GM21576 (cell line): Measurements from ENCODE around the gene BOLA2B.
A peak's percentile ranks its signal among the peaks of the same experiment; 100 is the strongest.
"Not testable (repeated sequence)": the region's sequence is repeated elsewhere in the genome, so short reads cannot be mapped to it uniquely, and the experiment has no call there.

Experiments used
- ATAC-seq: cut with Tn5 transposase; IDR thresholded peaks from one replicate; pipeline ENCODE4 v1.9.1; 2021; ENCODE audit warnings: mild to moderate bottlenecking, moderate library complexity; ENCODE audit not compliant: unreplicated experiment

Gene BOLA2B

DNA sequence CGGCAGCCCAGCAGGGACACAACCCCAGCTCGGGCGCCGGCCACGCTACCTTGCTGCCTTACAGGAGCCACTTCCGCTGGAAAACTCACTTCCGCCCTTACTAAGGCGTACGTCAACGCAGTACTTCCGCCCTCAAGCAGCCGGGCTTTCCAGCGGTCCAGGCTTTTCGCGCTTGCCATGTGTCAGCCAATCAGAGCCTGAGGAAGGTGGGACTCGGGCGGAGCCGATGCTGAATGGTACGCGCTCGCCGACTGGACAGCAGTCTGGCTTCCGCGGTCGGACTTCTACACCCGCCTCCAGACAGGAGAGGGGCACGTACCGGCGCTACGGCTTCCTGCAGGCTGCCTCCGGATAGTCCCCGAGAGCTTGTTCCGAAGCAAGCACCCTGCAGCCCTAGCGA, at the start of gene BOLA2B, which contains the start of gene SLX1A:
Gene BOLA2B, minus strand, starts transcription at position 52 of the 400 bp plus-strand sequence. CDS start 71 bp downstream, outside the sequence.
Gene SLX1A, plus strand, starts transcription at position 261 of the 400 bp plus-strand sequence. CDS start 210 bp downstream, outside the sequence.
- peak; percentile 75 for ATAC-seq

DNA sequence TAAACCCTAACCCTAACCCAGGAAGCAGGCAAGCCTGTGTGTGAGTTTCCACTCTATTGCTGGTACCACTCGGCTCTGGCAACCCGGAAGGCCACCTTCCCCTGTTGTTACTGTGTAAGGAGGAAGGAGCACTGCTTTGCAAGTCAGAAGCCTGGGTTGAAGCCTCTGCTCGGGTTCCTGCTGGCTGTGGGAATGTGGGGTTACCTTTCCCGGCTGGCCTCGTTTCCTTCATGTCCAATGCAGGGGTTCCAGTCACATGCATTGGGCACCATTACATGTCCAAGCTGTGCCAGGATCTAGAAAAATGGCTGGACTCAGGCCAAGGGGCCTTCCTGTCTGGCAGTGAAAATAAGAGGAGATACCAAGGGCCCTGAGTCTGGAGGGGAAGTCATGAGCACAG, 23.6 kb upstream of the BOLA2B start:
- ATAC-seq, result not testable (repeated sequence)

DNA sequence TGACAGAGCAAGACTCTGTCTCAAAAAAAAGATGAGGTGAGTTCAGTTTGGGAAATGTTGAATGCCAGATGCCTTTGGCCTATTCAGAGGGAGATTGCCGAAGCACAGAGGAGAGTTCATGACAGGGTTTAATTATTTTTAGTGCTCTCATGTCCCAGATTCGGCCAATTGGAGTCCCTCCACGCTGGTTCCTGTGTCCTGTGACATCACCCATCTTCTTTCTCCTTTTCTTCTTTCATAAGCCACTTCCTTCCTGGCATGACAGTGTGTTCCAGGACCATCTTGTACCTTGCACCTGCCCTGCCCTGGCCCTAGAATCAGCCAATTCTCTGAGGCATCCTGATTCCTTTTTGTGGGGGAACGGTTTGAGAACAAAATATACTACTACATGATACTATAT, 17.9 kb upstream of the BOLA2B start:
- ATAC-seq, result not testable (repeated sequence)

DNA sequence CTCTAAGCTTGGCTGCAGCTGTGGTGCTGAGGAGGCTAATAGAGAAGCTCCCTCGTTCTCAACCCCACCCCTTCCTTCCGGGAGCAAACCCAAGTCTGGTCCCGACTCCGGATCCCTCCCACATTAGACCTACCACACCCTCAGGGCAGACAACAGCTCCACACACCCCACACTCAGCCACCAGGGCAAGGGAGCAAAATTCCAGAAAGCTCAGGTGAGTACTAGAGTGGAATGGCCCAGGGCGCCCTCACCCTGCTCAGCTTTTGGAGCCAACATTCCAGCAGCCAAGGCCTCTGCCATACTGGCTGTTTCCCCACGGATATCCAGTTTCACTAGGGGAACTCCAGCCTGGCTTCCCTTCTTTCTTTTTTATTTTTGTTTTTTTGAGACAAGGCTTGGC, 15.6 kb upstream of the BOLA2B start:
- not testable (repeated sequence) for ATAC-seq

DNA sequence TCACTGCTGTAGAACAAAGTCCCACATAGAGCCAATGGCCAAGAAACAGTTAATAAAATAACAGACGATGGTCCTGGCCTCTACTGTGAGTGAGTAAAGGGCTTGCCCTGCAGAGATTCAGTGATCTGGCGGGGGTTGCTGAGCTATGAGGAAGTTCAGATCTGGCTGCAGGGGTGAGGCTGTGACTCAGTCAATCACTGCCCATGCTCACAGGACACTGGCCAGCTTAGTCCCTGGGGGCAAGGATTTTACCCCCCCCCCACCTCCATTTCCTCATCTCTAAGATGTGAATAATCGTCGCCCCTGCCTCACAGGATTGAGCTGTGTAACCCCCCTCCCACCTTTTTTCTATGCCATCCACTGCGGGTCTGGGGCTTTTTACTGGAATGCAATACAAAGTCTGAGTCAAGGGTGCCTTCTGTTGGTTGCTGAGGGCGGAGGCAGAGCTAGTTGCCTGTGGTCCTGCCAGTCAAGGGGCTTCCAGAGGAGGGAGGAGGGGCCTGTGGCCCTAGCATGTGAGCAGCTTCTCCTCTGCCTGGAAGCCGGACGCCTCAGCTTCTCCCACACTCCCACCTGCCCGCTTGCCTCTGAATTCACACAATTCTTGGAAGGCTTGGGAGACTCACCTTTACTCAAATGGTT, 13.7 kb upstream of the BOLA2B start:
- not testable (repeated sequence) for ATAC-seq

DNA sequence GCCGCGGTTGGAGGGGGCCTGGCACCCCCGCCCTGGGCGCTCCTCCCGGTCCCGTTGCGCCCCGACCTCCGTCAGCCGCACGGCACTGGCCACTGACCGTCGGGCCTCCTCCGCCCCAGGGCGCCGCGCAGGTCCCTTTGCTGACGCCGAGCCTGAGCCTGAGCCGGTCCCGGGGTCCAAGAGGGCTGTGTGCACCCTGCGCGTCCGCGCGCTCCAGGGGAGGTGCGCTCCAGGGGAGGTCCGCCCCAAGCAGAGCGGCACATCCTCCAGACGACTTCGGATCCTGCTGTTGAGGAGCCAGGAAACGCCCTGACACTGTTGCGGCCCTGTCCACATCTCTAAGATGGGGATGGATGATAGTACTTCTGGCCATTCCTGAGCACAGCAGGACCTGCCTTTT, 12.8 kb upstream of the BOLA2B start:
- not testable (repeated sequence) for ATAC-seq

DNA sequence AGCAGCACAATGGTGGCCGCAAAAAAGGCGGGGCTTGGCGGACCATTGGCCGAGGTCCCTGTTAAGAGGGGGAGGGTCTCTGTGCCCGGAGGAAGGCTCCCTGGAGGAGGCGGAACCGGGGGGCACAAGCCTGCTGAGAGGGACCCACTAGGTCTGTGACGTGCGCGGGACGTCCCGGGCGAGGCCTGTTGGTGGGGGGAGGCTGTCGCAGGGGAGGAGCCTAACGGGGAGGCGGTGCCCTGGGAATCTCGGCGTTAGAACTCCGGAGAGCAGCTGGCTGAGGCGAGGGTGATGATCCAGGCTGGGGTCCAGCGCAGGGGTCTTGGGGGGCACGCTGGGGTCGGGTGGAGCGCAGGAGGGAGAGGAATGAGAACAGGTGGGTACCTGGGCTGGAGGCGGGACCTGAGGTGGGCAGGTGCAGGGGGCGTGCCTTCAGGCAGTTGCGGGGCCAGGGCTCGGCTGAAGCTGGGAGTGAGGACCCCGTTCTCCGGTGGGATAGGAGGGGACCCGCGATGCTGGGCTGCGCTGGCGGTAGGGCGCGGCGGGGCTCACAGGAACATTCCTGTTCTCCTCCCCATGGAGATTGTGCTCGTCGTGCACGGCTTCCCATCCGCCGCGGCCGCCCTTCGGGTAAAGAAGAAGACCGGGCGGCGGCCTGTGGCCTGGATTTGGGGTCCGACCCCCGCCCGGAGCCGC, 12.2 kb upstream of the BOLA2B start:
- not testable (repeated sequence) for ATAC-seq

GRCh38 chr16:30199608-30200343, 6.3 kb upstream of the BOLA2B start:
- ATAC-seq, result not testable (repeated sequence)

- ATAC-seq, result not testable (repeated sequence)
Measured at GRCh38 chr16:30199049-30199448, 5.6 kb upstream of the BOLA2B start, which contains the start of gene SULT1A3. Gene SULT1A3 (plus strand): TSS chr16:30199255. CDS start chr16:30200729, 1,474 bp downstream.

DNA sequence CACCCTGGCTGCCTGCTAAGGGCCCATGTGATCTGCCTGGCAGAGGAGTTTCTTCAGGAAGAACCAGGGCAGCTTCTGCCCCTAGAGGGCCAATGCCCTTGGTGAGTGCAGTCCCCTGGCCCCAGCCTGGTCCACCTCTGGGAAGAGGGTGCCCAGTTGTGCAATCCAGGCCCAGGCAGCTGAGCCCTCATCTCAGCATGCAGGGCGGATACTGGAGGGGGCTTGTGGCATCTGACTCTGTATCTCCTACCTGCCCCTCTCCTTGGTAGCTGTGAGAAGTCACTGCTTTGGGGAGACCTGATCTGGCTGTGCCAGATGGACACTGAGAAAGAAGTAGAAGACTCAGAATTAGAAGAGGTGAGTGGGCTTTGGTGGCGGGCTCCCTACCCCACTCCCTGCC, 3.5 kb upstream of the BOLA2B start:
- not testable (repeated sequence) for ATAC-seq

GRCh38 chr16:30194172-30194925, 883 bp upstream of the BOLA2B start:
- ATAC-seq, result peak; percentile 46

- peak; percentile 19 for ATAC-seq
Measured at GRCh38 chr16:30193098-30193497, 368 bp downstream of the BOLA2B start.

GRCh38 chr16:30191158-30191557, 2.3 kb downstream of the BOLA2B start:
- not testable (repeated sequence) for ATAC-seq

DNA sequence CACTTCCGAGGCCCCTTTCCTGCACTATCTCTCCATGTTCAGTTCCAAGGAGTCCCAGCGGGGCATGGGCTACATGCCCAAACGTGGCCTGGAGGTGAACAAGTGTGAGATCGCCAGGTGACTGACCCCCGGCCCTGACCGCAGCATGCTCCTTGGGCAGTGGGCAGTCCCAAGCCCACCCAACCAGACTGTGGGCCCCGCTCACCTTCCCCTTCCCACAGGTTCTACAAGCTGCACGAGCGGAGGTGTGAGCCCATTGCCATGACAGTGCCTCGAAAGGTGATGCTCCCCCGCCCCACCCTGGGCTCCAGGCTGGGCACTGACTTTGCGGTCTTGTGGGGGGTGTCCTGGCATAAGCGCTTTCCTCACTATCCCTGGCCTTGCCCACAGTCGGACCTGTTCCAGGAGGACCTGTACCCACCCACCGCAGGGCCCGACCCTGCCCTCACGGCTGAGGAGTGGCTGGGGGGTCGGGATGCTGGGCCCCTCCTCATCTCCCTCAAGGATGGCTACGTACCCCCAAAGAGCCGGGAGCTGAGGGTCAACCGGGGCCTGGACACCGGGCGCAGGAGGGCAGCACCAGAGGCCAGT, 5.4 kb downstream of the BOLA2B start:
- no peak for ATAC-seq

DNA sequence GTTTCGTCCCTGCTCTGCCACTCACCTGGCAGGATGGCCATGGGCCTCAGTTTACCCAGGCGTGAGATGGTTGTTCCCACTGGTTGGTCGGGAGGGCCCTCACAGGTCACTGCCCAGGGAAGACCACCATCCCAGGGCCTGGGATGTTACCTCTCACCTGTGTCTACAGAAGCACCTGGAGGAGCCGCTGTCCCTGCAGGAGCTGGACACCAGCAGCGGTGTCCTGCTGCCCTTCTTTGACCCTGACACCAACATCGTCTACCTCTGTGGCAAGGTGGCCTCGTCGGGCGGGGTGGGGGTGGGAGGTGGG, 6.0 kb downstream of the BOLA2B start:
- no peak for ATAC-seq

- ATAC-seq, result no peak
Measured at GRCh38 chr16:30186782-30187555, 6.5 kb downstream of the BOLA2B start.

GRCh38 chr16:30186444-30186781, 7.1 kb downstream of the BOLA2B start:
- ATAC-seq, result no peak

GRCh38 chr16:30185683-30186421, 7.6 kb downstream of the BOLA2B start:
- peak; percentile 29 for ATAC-seq
